Epithelial cell of esophagus (primary cell): ENCODE results near the gene CDH13.
A peak's percentile ranks its signal among the peaks of the same experiment; 100 is the strongest.

Source experiments
- DNase-seq: peaks from one replicate; pipeline ENCODE4 v3.0.0; 2010; ENCODE audit warnings: low read depth
- H3K4me3 ChIP-seq: 2 replicates; pipeline ENCODE4 v1.5.1; 2011; ENCODE audit warnings: mild to moderate bottlenecking, low read length, control low read depth
- TF ChIP-seq, protein P1 (sequence below): IDR thresholded peaks from 2 replicates; pipeline ENCODE4 v1.5.1; 2011; ENCODE audit warnings: low read depth, mild to moderate bottlenecking, low read length, control low read depth, inconsistent platforms; ENCODE audit not compliant: insufficient read depth; ENCODE audit errors: missing control alignments

Gene CDH13

DNA sequence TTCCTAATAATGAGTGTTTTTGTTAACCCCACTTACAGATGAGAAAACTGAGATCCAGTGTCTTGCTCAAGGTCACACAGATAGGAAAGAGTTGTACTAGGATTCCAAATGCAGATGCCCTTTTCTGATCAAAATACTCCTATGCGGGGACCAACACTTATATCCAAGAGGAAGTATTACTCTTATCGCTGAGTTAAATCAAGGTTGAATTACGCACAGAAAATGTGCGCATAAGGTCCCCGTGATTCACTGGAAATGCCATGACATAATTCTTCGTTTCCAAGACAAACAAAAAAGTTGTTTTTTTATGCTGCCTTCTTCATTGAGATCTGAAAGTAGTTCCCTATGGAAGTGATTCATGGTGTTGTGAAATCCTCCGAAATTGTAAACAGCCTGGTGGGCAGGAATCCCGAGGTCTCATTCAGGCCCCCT is 717.2 kb downstream of the CDH13 start:
- TF ChIP-seq, protein P1, sequence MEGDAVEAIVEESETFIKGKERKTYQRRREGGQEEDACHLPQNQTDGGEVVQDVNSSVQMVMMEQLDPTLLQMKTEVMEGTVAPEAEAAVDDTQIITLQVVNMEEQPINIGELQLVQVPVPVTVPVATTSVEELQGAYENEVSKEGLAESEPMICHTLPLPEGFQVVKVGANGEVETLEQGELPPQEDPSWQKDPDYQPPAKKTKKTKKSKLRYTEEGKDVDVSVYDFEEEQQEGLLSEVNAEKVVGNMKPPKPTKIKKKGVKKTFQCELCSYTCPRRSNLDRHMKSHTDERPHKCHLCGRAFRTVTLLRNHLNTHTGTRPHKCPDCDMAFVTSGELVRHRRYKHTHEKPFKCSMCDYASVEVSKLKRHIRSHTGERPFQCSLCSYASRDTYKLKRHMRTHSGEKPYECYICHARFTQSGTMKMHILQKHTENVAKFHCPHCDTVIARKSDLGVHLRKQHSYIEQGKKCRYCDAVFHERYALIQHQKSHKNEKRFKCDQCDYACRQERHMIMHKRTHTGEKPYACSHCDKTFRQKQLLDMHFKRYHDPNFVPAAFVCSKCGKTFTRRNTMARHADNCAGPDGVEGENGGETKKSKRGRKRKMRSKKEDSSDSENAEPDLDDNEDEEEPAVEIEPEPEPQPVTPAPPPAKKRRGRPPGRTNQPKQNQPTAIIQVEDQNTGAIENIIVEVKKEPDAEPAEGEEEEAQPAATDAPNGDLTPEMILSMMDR = no peak
- no peak overlapping the region for H3K4me3 ChIP-seq
- DNase-seq = peak; percentile 76

DNA sequence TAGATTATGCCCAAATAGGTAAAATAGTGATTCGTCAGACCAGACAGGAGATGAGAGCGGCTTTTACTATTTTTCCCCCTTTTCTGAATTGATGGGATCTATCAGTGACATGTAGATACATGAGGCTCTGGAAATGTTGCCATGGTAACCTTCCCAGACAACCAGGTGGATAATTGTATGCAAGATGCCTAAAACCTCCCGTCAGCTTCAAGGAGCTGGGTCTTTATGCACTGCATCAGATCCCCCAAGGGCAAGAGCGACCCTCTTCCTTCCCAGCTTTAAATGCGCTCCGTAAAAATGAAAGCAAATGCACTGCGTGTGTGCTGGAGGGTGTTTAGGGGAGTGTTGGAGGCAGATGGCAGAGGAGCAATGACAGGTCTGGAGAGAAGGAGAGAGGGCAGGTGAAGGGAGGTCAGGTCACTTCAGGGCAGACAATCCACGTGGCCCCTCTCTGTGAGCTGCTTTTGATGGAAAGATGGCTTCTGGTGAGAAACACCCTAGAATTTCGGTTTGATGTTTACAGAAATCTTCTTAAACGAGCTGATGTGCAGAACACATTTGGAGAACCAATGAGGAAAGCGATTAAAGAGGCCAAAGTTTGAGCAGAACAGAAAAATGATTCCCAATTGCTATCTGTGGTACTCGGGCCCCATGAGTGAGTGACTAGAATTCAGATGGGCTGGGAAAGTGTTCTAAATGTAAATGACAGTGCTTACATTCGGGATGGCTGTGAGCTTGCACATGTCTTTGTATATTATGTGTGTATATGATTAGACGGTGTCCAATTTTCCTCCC is 719.3 kb downstream of the CDH13 start:
- DNase-seq = no peak
- TF ChIP-seq, protein P1 = no peak
- H3K4me3 ChIP-seq = no peak overlapping the region

DNA sequence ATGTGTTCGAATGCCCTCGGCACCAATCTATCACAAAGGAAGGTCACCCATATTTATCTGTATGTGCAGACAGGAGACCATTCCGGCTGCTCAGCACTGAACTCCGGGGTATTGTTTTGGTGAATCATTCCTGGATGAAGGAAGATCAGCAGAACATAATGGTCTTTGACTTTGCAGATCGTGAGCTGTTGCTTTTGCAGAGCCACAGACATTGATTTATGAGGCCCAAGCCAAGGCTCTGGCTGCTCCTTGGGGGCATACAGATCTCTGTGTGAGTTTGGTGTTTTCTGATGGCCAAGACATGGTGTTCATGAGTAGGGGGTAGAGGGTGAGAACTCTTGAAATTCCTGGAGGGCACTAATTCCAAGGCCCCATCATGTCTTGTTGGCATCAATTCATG is 722.2 kb downstream of the CDH13 start:
- TF ChIP-seq, protein P1 = no peak
- DNase-seq = no peak
- H3K4me3 ChIP-seq = no peak overlapping the region

DNA sequence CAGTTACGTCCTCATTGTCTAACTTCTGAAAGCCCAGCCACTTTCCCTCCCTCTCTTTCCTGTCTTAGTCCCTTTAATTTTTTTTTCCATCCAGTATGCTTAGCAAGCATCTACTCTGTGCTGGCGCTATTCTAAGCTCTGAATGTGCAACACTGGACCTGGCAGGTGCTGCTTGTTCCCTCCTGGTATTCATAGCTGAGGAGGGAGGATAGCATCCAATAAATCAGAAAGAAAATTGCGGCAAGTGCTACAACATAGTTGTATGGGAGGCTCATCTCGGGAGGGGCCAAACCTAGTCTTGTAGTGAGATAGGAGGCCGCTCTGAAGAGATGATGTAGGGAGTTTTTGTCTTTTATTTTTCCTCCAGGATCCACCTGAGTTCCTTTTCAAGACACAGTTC is 723.7 kb downstream of the CDH13 start:
- no peak for DNase-seq
- H3K4me3 ChIP-seq = no peak overlapping the region
- TF ChIP-seq, protein P1 = no peak

DNA sequence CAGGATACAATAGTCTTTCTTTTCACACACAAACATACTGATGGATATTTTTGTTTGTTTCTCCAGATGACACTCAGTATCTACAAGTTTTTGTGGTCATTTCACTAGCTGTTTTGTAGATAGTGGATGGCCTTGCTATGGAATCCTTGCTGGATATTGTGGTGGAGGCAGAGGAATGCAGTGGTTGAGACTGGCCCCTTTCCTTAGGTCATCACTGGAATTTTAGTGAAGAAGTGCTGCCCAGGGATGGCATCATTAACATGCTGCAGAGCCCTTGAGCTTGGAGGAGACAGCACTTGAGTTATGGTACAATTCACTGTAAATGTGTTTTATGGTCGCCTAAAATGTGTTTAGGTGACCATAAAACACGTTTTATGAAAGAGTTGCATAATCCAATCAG is 725.1 kb downstream of the CDH13 start:
- H3K4me3 ChIP-seq = no peak overlapping the region
- DNase-seq = no peak
- TF ChIP-seq, protein P1 = no peak

DNA sequence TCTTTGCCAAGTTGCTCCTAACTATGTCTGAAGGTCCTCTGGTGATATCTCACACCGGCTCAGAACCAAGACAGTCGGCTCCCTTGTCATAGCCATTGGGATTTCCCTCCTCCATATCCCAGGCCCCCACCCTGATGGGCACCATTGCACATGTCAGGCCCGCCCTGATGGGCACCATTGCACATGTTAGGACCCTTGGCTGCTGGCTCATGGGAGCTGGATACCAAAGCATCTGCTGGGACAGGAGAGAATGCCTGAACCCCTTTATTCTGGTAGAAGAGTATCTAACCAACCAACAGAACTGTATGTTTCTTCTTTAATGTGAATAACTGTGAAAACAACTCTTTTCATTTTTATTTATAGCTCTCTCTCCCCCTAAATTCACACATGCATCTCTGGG is 726.5 kb downstream of the CDH13 start:
- TF ChIP-seq, protein P1 = no peak
- no peak overlapping the region for H3K4me3 ChIP-seq
- no peak for DNase-seq

DNA sequence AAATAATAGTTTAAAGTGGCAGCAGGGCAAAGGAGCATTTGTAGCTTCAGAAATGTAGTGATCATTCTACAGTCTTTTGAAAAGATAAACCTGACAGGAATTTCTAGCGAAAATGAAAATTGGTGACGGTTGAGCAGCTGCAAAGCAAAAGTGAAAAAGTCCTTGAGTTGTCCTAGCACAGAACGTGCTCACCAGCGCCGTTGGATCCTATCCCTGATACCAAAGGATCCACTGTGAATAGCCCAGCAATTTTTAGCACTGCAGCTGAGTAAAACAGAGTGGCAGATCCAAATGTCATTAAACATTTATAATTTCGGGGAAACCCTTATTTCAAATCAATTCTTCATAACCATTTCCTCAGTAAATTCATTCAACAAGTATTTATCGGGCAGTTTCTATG is 727.2 kb downstream of the CDH13 start:
- TF ChIP-seq, protein P1 = no peak
- no peak overlapping the region for H3K4me3 ChIP-seq
- DNase-seq = no peak
